GM21576 (cell line): Measurements from ENCODE around the gene RASGRP1.
A peak's percentile ranks its signal among the peaks of the same experiment; 100 is the strongest.

Experiments
- ATAC-seq: cut with Tn5 transposase; IDR thresholded peaks from one replicate; pipeline ENCODE4 v1.9.1; 2021; ENCODE audit warnings: mild to moderate bottlenecking, moderate library complexity; ENCODE audit not compliant: unreplicated experiment

Gene RASGRP1

GRCh38 chr15:38538328-38539007 lies 26.1 kb downstream of the RASGRP1 start:
- no peak for ATAC-seq

DNA sequence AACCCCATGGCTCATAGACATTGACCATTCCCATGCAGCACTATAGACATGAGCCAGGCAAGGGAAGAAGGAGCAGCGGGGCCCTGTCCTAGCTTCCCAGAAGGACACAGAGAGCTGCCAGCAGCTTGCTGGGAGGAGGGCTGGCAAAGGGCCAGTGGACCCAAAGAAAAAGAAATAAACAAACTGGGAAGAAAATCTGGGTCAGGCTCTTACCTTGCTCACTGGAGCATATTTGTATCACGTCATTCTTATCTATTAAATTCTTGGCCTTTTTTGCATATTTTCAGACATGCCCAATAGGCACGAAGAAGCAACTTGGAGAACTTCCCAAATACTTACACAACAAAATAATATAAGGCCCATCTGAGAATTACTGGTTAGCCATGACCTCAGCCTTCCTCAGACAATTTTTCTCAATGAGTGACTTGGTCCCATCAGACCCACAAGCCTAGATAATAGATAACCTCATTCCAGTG lies 28.4 kb downstream of the RASGRP1 start:
- ATAC-seq: no peak

DNA sequence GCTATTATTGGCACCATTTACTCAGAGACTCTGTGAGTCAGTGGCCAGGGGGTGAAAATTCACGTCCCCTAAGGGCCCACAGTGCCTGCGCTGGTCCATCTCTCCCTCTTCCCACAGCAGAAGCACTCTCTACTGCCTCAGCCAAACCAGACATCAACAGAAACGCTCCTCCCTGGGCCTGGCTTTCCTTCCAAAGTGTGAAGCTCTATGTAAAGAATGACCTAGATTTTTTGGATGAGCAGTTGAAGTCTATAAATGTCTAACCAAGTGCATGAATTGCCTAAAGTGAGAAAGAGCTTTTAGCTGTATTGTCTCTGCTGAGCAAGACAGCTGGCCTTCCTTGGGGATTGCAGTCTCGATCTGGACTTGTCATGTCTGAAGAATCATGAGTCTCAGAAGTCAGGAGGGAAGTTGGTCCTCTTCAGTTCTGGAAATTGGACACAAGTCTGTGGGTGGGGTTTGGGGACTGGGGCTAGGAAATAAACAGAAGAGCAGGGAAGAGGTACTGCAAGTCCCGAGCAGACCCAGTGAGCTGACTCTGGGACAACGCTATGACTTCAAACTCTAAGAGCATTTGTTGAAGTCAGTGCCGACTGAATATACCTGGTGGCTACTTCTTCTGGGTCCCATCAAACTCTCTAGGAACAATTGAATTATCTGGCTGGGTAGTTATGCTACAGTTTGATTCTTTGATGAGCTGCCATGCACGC lies 29.0 kb downstream of the RASGRP1 start:
- ATAC-seq: no peak

DNA sequence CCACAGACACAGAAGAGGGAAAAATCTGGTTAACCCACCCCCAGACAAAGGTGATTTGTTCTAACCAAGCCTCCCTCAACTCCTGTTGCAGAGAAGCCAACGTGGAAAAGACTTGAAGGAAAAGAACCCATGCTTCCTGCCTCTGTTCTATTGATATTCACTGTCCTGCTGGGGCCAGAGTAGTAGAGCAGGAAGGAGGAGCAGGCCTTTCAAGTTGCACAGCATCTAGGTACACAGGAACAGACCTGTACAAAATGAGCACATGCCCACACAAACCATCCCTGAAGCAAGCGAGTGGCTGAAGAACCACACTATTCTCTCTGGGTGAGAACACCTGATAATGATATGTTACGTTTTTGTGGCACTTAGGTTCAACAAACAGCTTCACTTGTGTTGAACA lies 29.9 kb downstream of the RASGRP1 start:
- ATAC-seq: no peak

- no peak for ATAC-seq
Measured at GRCh38 chr15:38533926-38534325, 30.7 kb downstream of the RASGRP1 start.

DNA sequence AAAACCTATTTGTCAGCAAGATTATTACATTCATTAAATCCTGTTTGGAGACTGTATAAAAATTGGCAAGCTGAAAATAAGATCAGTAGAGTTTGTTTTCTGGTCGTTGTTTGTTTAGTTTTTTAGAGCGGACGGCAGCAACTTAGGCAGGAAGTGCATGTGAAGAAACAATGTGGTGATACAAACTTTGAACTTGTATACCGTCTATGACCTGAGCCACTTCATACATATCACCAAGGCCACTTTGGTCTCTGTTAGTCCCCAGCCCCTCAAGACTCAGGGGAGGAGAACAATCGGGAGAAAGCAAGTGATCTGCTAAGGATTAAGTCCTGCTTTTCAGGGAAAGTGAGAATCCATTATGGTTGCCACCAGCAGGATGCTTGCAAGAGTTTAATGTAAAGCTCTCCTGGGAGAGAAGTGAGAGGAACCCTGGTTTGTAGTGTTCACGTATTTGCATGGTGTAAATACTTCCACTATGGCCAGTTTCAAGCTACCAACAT lies 31.1 kb downstream of the RASGRP1 start:
- no peak for ATAC-seq

DNA sequence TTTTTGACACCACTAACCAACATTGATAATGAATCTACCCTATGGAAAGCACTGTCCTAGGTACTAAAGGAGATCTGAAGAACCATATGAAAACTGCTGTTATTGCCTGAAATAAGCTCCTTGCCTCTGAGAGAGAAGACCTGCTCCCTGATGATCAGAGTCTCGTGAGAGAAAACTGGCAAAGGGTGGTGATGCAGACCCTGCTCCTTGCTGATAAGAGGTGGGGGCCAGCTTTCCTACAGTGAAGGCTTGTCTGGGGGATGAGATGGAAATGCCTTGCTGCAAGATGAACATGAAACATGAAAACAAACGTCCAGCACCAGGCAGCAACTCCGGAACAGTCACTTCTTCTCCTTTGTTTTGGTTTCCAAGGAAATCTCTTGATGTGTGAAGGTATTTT lies 31.9 kb downstream of the RASGRP1 start:
- ATAC-seq: no peak

DNA sequence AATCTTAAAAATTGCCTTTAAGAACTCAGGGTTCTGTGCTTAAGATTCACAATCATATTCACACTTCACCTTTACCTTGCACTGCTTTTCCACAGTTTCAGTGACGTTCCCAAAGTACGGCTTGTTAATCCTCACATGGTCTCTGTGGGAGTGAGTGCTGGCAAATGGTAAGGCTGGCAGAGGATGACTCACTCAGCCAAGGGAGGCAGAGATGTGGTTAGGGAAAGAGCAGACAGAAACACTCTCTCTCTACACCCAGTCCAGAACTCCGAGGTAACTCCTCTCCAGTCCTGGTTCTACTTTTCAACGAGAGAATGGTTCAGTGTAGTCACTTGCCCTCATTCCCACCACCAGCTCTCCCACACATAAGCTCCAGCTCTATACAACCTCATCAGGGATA lies 33.1 kb downstream of the RASGRP1 start:
- no peak for ATAC-seq

- no peak for ATAC-seq
Measured at GRCh38 chr15:38530113-38530512, 34.5 kb downstream of the RASGRP1 start.

- ATAC-seq: no peak
Measured at GRCh38 chr15:38528294-38528693, 36.3 kb downstream of the RASGRP1 start.

DNA sequence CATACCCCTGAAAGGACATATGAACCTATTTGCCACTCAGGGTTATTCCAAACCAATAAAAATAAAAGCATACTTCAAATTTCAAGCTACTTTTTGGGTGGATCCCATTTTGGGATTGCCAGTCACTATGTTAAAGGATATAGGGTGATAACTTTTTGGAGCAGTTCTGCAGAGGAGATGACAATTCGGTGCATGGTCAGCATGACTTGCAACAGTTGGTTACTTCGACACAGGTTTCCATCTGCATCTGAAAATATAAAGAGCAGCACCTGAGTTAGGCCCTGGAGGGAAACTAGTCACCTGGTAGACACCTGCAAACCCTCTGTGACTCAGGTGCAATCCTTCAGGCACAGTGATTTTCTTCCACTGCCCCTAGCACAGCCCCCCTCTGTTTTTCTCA lies 38.5 kb downstream of the RASGRP1 start:
- ATAC-seq: no peak

GRCh38 chr15:38525489-38525888 lies 39.1 kb downstream of the RASGRP1 start:
- ATAC-seq: no peak

GRCh38 chr15:38524156-38524555 lies 40.5 kb downstream of the RASGRP1 start:
- ATAC-seq: no peak

DNA sequence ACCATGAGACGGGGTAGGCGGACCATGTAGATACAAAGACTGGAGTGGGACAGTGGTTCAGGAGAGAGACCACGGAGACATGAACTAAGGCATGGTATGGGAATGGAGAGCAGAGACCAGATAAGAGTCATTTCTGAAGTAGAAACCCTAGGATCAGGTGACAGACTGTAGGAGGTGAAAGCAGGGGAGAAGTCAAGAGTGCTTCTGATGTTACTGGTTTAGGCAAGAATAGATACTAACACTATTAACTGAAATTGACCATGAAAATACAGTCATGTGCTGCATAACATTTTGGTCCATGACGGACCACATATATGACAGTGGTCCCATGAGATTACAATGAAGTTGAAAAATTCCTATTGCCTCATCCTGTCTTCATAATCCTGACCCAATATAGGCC lies 41.7 kb downstream of the RASGRP1 start:
- no peak for ATAC-seq

DNA sequence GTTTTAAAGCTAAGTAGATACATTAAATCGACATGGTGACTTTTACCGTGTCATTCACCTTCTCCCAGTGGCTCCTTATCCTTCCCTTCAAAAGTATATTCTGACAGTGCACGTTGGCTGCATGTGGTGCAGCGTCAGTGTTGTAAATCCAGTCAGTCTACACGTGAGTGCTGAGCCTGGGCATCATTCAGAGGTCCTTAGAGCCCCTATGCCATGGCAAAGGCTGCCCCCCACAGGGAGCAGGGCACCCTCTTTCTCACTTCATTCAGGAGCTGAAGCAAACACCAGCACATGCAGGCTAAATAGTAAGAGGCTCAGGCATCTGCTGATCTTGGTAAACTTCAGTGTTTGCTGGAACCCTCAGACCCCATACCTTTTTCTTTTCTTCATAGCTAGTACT lies 43.3 kb downstream of the RASGRP1 start:
- no peak for ATAC-seq

GRCh38 chr15:38520035-38520434 lies 44.6 kb downstream of the RASGRP1 start:
- ATAC-seq: no peak

- ATAC-seq: no peak
Measured at GRCh38 chr15:38518084-38518483, 46.5 kb downstream of the RASGRP1 start.

GRCh38 chr15:38517312-38517975 lies 47.2 kb downstream of the RASGRP1 start:
- ATAC-seq: no peak

GRCh38 chr15:38516626-38517025 lies 48.0 kb downstream of the RASGRP1 start:
- no peak for ATAC-seq

DNA sequence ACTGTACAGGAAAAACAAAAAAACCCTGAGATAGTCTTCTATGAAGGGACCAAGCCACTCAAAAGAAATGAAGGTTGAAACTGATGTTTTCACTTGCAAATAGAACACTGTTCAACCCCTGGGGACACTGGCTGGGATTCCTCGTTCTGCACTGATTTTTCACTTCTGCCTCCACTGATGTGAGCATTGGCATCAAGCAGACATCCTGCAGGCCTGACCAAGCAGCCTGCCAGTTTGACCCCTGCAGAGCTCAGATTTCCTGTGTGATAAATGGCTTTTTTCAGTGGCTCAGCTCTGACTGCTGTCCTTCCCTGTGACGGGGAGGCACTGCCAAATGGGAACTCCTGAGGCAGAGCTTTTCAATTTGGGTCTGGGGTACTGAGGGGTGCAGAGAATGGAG lies 50.0 kb downstream of the RASGRP1 start:
- ATAC-seq: peak; percentile 89

DNA sequence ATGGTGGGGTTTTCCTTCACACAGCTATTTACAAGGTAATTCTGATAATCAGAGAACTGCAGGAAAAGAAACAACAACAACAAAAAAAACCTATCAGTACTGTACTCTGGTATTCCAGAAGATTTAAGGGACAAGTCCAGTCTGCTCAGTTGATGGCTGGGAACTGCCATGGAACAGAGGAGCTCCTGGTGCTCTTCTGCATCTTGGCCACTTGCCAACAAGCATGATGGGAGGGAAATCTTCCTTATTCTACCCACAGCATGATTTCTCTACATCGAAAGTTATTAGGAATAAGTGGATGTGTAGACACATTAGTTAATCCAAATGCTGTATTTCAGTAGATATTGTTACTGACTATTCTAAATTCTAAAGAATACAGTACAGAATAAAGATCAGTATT lies 51.7 kb downstream of the RASGRP1 start:
- no peak for ATAC-seq

- ATAC-seq: no peak
Measured at GRCh38 chr15:38509152-38509551, 55.5 kb downstream of the RASGRP1 start.
